Activated CD4-positive, alpha-beta T cell treated with anti-CD3 and anti-CD28 coated beads for 4 hours (primary cell): Measurements from ENCODE around the gene OR2J1.
"Not testable (repeated sequence)": the region's sequence is repeated elsewhere in the genome, so short reads cannot be mapped to it uniquely, and the experiment has no call there.

Experiments
- DNase-seq, 2 donors: peaks; one replicate each; pipeline ENCODE4 v3.0.0-alpha.2; 2020

Gene OR2J1

DNA sequence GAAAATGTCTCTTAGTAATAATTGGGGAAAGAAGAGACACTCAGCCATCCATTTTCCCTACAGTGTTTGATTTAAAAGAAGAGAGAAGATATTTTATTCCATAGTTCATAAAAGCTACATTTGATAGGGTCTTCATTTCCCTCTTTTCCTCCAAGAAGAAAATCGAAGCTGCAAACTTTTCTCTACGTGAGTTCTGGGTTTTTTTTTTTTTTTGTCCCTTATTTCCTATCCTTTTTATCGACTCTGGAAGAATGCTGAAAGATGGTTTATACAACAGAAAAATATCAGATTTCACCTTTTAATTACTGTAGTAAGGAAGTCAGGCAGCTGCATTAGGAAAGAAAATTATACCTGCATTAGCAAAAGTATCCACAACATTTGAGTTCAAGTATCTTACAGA is at the start of gene OR2J1:
Gene OR2J1 (plus strand): TSS at position 301 of the 400 bp plus-strand sequence. CDS start 1,453 bp downstream, outside the sequence.
- no peak for DNase-seq

GRCh38 chr6:29051680-29052079 is 47.6 kb upstream of the OR2J1 start:
- DNase-seq, result no peak

DNA sequence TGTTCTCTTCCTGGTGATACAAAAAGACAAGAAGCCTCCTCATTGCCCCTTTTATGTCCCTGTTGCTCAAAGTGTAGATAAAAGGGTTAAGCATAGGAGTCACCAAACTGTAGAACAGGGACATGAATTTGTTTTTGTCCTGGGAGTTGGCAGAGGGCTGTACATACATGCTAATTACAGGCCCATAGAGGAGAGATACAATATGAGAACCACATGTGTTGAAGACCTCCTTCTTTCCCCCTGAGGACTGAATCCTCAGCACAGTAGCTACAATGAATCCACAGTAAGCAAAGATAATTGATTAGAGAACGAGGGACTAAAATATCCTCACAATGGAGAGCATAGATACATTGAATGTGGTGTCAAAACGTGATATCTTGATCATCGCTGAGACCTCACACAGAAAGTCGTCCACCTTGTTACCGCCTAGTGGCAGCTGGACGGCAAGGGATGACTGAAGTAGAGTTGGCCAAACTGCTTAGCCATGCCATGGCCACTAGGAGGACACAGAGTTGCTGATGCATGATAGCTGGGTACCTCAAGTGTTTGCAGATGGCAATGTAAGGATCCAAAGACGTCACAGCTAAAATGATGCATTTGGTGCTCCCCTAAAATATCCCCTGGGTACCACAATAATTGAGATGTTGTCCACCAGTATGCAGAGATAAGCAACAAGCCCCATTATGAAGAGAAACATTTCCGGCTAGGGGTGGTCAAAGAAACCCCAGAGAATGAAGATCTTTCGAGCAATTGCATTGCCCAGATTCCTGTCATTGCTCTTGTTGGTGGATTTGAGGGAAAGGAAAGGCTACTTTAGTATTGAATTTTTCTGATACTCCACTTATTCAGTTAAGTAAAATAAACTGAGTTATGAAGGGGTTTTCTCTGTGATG is 27.2 kb upstream of the OR2J1 start:
- DNase-seq, result no peak

- DNase-seq, result no peak
Observed at GRCh38 chr6:29079203-29079602, 20.1 kb upstream of the OR2J1 start.

- DNase-seq, result no peak
Observed at GRCh38 chr6:29081312-29081711, 18.0 kb upstream of the OR2J1 start.

- DNase-seq, result no peak
Observed at GRCh38 chr6:29082457-29082856, 16.8 kb upstream of the OR2J1 start.

GRCh38 chr6:29087213-29087612 is 12.1 kb upstream of the OR2J1 start, which contains the start of gene OR2B3:
OR2B3 (minus strand) TSS chr6:29087313; CDS start chr6:29087248, 65 bp downstream.
- DNase-seq, result no peak

- DNase-seq, result no peak
Observed at GRCh38 chr6:29092957-29093356, 6.3 kb upstream of the OR2J1 start.

- DNase-seq, result no peak
Observed at GRCh38 chr6:29097803-29098202, 1.5 kb upstream of the OR2J1 start.

DNA sequence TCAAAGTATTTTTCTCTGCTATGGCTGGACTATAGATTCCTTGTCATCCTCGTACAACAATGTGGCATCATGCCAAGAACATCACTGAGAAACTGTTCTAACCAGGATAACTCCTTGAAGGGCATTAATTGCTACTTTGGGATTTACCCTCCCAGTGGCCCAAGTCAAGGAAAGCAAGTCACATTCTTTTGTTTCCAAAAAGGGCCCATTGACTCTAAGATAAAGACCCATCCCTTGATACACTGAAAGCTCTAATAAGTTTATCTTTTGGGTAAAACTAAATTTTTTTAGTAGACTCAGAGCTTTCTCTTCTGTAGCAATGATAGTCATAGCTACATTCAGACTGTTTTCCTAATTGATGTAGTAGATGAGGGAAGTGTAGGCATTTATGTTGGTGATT is 8.5 kb downstream of the OR2J1 start, which contains the start of gene OR2J3:
Gene OR2J3 (plus strand): TSS at position 301 of the 400 bp plus-strand sequence. CDS start 3,833 bp downstream, outside the sequence.
- no peak for DNase-seq

DNA sequence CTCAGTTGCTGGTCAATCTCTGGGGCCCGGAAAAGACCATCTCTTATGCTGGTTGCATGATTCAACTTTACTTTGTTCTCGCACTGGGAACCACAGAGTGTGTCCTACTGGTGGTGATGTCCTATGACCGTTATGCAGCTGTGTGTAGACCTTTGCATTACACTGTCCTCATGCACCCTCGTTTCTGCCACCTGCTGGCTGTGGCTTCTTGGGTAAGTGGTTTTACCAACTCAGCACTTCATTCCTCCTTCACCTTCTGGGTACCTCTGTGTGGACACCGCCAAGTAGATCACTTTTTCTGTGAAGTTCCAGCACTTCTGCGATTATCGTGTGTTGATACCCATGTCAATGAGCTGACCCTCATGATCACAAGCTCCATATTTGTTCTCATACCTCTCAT is 12.8 kb downstream of the OR2J1 start:
- peak in 1 of 2 donors; percentile 1 for DNase-seq

DNA sequence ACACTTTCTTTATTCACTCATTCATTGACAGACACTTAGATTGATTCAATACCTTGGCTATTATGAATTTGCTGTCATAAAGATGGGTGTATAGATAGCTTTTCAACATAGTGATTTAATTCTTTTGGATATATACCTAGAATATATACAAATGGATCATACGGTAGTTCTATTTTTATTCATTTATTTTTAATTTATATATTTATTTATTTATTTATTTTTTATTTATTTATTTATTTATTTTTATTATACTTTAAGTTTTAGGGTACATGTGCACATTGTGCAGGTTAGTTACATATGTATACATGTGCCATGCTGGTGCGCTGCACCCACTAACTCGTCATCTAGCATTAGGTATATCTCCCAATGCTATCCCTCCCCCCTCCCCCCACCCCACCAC is 15.7 kb downstream of the OR2J1 start:
- not testable (repeated sequence) for DNase-seq

DNA sequence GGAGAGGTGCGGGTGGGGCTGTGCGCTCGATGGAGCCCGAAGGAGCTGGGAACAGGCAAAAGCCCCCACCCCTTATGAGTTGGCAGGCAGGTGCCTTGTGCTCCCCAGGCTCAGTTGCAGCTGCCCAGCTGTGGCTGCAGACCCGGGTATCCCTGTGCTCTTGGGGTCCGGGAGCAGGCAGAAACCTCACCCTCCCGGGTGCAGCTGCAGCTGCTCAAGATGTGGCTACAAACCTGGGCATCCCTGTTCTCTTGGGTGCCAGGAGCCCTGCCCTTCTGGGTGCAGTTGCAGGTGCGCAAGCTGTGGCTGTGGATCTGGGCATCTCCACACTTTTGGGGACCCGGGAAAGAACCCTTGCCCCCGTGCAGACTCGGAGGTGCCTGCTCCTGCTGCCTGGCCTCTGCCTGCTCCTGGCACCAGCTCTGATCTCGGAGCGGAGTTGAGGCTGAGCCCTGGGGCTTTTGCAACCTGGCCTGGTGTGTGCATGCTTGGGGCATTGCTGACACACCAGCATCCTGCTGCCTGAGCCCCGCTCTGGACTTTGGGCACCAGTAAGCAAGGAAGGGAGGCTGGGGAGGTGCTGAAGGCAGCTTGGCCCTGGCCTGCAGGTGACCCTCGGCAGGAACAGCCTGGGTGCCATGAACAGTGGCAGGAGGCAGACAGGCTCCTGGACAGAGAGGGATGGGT is 30.2 kb downstream of the OR2J1 start:
- DNase-seq, result no peak

DNA sequence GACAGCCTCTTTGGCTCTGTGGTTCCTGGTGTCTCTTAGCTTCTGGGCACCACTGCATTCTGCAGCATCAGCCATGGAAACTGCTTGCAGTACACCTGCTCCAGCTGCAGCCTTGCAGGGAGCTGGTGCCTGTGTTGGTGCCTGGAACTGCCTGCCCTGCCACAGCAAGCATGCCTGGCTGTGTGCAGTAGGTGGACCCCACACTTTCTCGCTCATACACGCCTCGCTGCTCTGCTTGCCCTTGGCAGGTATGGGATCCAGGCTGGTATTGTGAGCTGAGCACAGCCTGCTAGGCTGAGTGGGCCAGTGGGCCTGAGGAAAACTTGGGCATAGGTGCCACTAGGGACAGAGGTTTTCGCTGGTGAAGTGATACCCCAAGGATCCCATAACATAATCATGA is 31.4 kb downstream of the OR2J1 start:
- no peak for DNase-seq

DNA sequence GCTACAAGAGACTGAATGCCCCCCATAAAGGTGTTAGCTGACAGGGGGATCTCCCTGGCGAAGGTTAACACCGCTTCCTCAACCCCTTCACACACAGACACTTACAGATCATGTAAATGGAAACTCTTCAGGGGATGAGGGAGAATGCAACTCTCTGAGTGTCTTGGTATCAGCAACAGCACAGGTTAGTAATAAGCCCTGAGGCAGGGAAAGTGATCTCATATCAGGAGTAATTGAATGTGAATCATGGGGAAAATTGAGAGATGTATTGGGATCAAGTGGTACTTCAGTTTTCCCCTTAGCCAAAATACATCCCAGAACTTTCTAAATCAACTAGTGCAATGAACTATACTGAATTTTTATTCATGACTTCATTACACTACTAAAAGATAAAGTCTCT is 32.4 kb downstream of the OR2J1 start:
- no peak for DNase-seq

- DNase-seq, result no peak
Observed at GRCh38 chr6:29137724-29138123, 38.4 kb downstream of the OR2J1 start.

- DNase-seq, result no peak
Observed at GRCh38 chr6:29141606-29142005, 42.3 kb downstream of the OR2J1 start.

DNA sequence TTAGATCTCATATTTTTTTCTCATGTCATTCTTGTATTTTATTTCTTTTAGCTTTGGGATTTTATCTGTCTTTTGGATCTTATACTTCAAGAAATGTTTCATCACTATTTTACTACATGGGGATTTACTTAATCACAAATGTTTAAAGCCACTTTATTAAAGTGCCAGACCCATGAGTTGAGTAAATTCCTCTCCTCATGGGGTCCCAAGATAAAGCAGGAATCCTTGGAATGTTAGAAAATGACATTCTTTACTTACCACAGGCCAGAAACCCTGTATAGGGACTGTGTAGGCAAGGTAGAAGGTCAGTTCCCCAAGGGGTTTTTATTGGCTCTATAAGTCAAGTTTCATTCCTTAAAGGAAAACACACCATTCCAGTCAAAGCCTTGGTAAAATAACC is 43.0 kb downstream of the OR2J1 start:
- DNase-seq, result no peak

DNA sequence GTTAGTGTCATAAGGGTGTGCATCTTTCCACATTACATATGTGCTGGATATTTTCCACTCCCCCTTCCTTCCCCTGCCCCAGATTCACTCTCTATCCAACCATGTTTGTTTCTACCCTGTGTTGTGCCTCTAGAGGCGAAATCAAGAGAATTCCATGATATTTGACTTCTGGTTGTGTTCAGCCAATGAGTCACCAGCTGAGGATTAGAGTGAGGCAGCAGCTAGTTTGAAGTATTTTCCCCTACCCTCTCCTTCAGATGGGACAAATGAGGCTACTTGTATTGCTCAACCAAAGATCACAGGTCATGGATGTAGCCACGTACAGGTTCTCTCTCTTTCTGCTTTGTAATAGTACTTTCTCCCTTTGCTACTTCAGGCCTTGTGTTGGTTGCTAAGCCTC is 46.9 kb downstream of the OR2J1 start:
- no peak for DNase-seq

DNA sequence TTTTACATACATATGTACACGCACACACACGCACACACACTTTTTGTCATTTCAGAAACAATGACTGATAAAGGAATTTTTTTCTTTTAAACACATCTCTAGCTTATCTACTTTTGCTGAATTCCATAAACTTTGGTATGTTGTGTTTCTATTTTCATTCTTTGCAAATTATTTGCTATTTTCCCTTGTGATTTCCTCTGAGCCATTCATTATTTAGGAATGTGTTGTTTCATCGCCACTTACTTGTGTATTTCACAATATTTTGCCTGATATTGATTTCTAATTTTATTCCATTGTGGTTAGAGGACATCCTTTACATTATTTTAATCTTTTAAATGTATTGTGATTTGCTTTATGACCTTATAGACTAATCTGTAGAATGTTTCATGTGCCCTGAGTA is 47.8 kb downstream of the OR2J1 start:
- DNase-seq, result no peak

GRCh38 chr6:29149444-29149843 is 50.2 kb downstream of the OR2J1 start:
- DNase-seq, result not testable (repeated sequence)
